K562 treated with DMSO at 1 percent for 12 hours (cell line): ENCODE data around the gene ENHO. TPM values are rescaled to one million over a fixed set of nuclear protein-coding genes. Genes with fewer than 3 reads are reported as not detected.

Experiments
- total RNA-seq: library from RNA; unstranded; fragments of 300-600 nt; gene quantifications from 2 replicates; pipeline ENCODE4 v1.2.3, GENCODE V29; 2022; ENCODE audit not compliant: insufficient read depth

The ENHO gene
- total RNA-seq = not detected in 2 replicates

DNA sequence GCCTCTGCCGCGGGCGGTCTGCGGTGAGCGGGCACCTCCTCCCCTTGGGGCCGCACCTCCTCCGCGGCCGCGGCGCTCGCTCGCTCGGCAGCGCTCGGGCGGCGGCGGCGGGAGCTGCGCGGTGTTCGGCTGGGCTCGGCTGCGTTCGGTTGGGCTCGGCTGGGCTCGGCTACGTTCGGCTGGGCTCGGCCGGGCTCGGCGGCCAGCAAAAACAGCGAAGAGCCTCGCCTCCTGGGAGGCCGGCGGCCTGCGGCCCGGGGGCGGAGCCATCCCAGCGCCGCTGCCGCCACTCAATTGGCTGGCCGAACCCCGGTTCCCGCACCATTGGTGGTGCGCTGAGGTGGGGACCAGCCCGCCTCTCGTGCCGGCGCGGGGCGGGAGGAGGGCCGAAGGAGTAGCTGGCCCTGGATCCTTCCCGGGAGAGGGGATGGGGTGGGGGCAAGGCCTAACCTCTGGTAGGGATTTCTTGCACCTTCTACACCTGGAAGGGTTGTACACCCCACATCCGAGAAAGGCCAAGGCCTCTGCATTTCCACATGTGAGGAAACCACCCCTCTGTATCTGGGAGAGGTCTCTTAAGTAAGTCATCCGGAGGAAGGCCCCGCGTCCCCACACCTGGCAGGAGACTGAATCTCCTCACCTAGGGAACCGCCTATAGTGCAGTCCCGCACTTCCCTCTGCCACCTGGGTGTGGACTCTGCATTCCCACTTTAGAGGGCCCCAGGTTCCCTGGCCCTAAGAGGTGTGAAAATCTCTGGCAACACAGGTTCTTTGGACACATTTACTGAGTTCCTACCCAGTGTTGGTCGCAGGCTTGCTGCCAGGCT is at the start of gene ENHO:
Gene ENHO (minus strand): TSS at position 20 of the 827 bp plus-strand sequence. CDS start 1,295 bp downstream, outside the sequence.

Other genes starting within 250 kb of the ENHO start
- gene KIF24, start 193.7 kb downstream of the ENHO start, total RNA-seq = 2.0 and 6.2 TPM in 2 replicates
- 12.5 and 17.3 TPM in 2 replicates for gene NUDT2, start 193.4 kb downstream of the ENHO start, total RNA-seq
- gene MYORG, start 146.1 kb downstream of the ENHO start, total RNA-seq = 0.57 and 2.5 TPM in 2 replicates
- gene FAM219A, start 64.4 kb downstream of the ENHO start, total RNA-seq = 5.8 and 15.0 TPM in 2 replicates
- not detected in 2 replicates for gene DNAI1, start 64.2 kb downstream of the ENHO start, total RNA-seq
- not detected in 2 replicates for gene CNTFR, start 66.7 kb upstream of the ENHO start, total RNA-seq
- 51.6 and 60.5 TPM in 2 replicates for gene RPP25L, start 89.1 kb upstream of the ENHO start, total RNA-seq
- 125 and 141 TPM in 2 replicates for gene DCTN3, start 97.5 kb upstream of the ENHO start, total RNA-seq
- gene ARID3C, start 106.1 kb upstream of the ENHO start, total RNA-seq = not detected in 2 replicates
- 16.1 and 30.0 TPM in 2 replicates for gene SIGMAR1, start 114.8 kb upstream of the ENHO start, total RNA-seq
- gene GALT, start 123.7 kb upstream of the ENHO start, total RNA-seq = 11.6 and 18.2 TPM in 2 replicates
- 4.9 and 7.8 TPM in 2 replicates for gene IL11RA, start 129.2 kb upstream of the ENHO start, total RNA-seq
- not detected in 2 replicates for gene CCL27, start 139.7 kb upstream of the ENHO start, total RNA-seq
- gene CCL19, start 168.3 kb upstream of the ENHO start, total RNA-seq = not detected in 2 replicates
- not detected in 2 replicates for gene CCL21, start 187.1 kb upstream of the ENHO start, total RNA-seq